ENCODE results near the gene PRXL2A.

DNA sequence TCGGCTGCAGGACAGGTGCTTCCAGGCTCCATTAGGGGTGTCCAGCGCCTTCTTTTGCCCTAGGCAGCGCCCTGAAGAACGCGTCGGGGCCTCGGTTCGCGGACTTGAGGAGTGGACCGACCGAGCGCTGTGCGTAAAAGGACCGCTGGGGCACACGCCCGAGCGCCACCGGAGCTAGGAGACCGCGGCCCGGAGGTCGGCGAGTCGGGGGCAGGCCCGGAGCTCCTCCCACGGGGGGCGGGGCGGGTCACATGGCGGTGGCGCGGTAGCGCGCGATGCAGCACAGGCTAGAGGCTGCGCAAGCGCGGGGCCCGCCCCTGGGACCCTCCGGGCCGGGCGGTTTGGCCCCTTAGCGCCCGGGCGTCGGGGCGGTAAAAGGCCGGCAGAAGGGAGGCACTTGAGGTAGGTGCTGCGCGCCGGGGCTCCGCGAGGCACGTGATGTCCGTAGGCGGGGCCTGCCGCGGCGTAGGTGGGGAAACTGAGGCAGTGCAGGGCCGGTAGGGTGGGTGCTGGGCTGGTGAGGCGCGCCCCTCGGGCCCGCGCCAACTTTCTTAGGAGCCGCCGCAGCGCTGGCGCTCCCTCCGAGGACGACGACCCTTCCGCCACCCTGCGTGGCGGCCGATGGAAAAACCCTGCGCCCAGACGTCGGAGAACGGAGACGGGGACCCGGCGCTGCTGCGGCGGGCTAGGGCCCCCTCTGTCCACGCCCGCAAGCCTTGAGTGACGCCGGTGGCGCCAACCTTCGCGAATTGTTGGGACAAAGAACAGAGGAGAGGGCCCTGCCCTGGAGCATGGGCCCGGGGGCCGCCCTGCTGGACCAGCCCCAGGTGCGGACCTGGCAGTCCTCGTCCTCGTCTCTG lies at the start of gene PRXL2A:
- TF ChIP-seq, protein P1, sequence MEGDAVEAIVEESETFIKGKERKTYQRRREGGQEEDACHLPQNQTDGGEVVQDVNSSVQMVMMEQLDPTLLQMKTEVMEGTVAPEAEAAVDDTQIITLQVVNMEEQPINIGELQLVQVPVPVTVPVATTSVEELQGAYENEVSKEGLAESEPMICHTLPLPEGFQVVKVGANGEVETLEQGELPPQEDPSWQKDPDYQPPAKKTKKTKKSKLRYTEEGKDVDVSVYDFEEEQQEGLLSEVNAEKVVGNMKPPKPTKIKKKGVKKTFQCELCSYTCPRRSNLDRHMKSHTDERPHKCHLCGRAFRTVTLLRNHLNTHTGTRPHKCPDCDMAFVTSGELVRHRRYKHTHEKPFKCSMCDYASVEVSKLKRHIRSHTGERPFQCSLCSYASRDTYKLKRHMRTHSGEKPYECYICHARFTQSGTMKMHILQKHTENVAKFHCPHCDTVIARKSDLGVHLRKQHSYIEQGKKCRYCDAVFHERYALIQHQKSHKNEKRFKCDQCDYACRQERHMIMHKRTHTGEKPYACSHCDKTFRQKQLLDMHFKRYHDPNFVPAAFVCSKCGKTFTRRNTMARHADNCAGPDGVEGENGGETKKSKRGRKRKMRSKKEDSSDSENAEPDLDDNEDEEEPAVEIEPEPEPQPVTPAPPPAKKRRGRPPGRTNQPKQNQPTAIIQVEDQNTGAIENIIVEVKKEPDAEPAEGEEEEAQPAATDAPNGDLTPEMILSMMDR (IDR thresholded peaks at IDR 0.05 in 8 of 11, conservative IDR thresholded peaks at IDR 0.05 in 3 of 11): peak in 1 of 11 experiments; percentile 12
- no peak for TF ChIP-seq POLR2A (IDR thresholded peaks at IDR 0.05)

Measured in spleen (tissue), 7 donors.